ENCODE results near the gene PCDHGA5. TPM values are rescaled to one million over a fixed set of nuclear protein-coding genes. Genes with fewer than 3 reads are reported as not detected.

The PCDHGA5 gene
- total and polyA plus RNA-seq, 12 donors, result 0.59 to 9.7 (median 6.9) TPM

GRCh38 chr5:141382469-141383294 lies 18.7 kb downstream of the PCDHGA5 start, which contains the start of gene PCDHGA7:
TSS of gene PCDHGA7 (plus strand) at chr5:141382742. CDS start at chr5:141382900, 158 bp downstream.
- ATAC-seq (peak in 4 of 8 donors; percentile 15 to 50 (median 38)), DNase-seq (no peak)
- H3K9me3 ChIP-seq, result peaks cover 0 to 100% (median 47%) of the 10 kb centered on the region in 11 donors
- H3K27ac ChIP-seq, result no peak within 1 kb of the TSS
- peak within 1 kb of the TSS in 7 of 10 donors; percentile 17 to 41 (median 34) for H3K4me3 ChIP-seq
- TF ChIP-seq, protein P1, sequence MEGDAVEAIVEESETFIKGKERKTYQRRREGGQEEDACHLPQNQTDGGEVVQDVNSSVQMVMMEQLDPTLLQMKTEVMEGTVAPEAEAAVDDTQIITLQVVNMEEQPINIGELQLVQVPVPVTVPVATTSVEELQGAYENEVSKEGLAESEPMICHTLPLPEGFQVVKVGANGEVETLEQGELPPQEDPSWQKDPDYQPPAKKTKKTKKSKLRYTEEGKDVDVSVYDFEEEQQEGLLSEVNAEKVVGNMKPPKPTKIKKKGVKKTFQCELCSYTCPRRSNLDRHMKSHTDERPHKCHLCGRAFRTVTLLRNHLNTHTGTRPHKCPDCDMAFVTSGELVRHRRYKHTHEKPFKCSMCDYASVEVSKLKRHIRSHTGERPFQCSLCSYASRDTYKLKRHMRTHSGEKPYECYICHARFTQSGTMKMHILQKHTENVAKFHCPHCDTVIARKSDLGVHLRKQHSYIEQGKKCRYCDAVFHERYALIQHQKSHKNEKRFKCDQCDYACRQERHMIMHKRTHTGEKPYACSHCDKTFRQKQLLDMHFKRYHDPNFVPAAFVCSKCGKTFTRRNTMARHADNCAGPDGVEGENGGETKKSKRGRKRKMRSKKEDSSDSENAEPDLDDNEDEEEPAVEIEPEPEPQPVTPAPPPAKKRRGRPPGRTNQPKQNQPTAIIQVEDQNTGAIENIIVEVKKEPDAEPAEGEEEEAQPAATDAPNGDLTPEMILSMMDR (IDR thresholded peaks at IDR 0.05), result peak in 5 of 9 donors; percentile 11 to 30 (median 21)
- peaks cover 0 to 6% (median 0%) of the 10 kb centered on the region in 9 donors for H3K4me1 ChIP-seq
- H3K36me3 ChIP-seq, result peaks cover 0 to 36% (median 0%) of the 10 kb centered on the region in 9 donors
- 21 to 24% methylated on average over 37 of the region's 37 CpGs for WGBS, 2 donors
- peaks cover 0 to 39% (median 0%) of the 10 kb centered on the region in 7 donors for H3K27me3 ChIP-seq
- intact Hi-C loops (cut with DNase I), result no loop called here

GRCh38 chr5:141383345-141383744 lies 19.4 kb downstream of the PCDHGA5 start:
- Histone ChIP-seq H3K9me3 (peaks cover 0 to 97% (median 43%) of the 10 kb centered on the region in 11 donors), H3K4me1 (peaks cover 0 to 6% (median 0%) of the 10 kb centered on the region in 9 donors), H3K4me3 (peak overlapping the region in 3 of 10 donors; percentile 34 to 37 (median 34)), H3K27me3 (peaks cover 0 to 41% (median 0%) of the 10 kb centered on the region in 7 donors), H3K36me3 (peaks cover 0 to 30% (median 0%) of the 10 kb centered on the region in 9 donors), H3K27ac (no peak overlapping the region)
- 47 to 48% methylated on average over 21 of the region's 21 CpGs for WGBS, 2 donors
- intact Hi-C loops (cut with DNase I), result no loop called here
- DNase-seq, result no peak
- TF ChIP-seq, protein P1 (IDR thresholded peaks at IDR 0.05), result no peak
- ATAC-seq, result no peak

GRCh38 chr5:141384471-141385267 lies 20.7 kb downstream of the PCDHGA5 start:
- intact Hi-C loops (cut with DNase I), result no loop called here
- WGBS, 2 donors, result 49 to 58% methylated on average over 43 of the region's 43 CpGs
- H3K36me3 ChIP-seq, result peaks cover 0 to 27% (median 0%) of the 10 kb centered on the region in 9 donors
- H3K27me3 ChIP-seq, result peaks cover 0 to 54% (median 0%) of the 10 kb centered on the region in 7 donors
- H3K9me3 ChIP-seq, result peaks cover 0 to 97% (median 53%) of the 10 kb centered on the region in 11 donors
- TF ChIP-seq, protein P1 (IDR thresholded peaks at IDR 0.05), result no peak
- H3K4me3 ChIP-seq, result no peak overlapping the region
- ATAC-seq (peak in 1 of 8 donors; percentile 17), DNase-seq (no peak)
- H3K27ac ChIP-seq, result no peak overlapping the region
- H3K4me1 ChIP-seq, result peaks cover 0 to 6% (median 0%) of the 10 kb centered on the region in 9 donors
